HG03108 (cell line): Measurements from ENCODE around the gene CD248.

ENCODE experiments used
- ATAC-seq: cut with Tn5 transposase; IDR thresholded peaks from one replicate; pipeline ENCODE4 v1.9.1; 2021; ENCODE audit warnings: moderate library complexity; ENCODE audit not compliant: unreplicated experiment

The CD248 gene

DNA sequence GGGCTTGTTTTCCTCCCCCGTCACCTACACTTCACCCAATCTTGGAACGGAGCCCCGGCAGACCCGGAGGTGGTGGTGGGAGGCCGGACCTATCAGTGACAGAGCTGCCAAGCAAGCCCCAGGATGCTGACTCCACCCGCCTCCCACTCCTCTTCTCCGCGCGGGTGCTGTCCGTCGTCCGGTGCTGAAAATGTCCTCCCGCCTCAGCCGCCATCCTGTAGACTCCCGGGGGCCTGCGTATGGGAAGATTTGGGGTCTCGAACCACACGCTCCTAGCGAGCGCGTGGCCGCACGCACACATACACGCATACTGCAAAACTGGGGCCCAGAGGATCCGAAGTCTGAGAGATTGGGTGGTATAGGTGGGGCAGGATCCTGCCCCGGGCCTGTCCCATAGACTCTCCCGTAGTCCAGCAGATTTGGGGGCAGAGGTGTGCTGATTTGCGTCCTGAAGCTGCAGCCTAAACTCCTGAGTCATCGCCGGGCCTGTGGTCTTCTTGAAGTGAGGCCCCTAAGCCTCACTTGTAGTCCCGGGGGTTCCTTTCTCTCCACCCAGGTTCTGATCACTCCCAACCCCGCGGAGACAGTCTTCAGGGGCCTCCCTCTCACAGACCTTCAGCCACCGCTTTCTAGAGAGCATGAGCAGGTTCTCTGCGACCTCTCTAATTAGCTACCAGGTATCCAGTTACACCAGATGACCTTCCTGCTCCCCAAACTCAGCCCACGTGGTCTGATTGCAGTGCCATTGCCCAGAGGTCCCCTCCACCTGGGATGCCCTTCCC is 27.1 kb downstream of the CD248 start:
- ATAC-seq: peak; percentile 25

DNA sequence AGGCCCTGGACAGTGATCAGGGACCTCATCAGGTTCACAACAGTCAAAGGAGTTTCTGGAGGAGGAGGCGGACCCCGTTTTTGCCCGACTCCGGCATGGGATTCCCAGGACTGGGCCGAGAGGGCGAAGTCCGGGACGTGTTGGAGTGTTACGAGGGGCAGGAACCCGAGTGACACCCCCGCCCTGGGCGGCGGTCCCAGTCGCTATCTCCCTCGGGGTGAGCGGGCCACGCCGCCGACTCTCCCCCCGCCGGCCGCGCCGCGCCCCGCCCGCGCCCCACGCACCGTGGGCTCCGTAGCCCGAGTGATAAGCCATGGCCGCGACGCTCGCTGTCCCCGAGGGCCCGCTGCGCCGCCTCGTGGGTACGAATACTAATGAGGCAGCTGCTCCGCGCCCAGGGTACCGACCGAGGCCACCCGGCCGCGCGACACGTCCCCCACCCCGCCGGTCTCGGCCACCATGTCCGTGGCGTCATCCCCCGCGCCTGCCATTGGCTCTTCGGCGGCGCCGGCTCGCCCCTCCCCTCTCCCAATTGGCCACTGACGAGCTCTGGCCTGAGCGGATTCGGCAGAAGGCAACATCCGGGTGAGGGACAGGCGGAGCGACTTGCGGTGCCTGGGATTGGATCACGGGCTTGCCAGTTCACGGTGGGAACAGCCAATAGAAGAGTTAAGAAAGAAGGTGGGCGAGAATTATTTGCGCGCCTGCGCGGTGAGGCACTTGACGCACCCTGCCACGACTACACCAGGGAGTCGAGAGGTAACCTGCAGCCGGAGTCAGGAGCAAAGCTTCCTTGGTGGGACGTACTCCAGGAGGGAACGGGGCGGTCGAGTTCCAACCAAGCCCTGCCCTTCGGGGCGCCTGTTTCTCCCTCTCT is 27.9 kb downstream of the CD248 start, which contains the start of gene YIF1A:
Gene YIF1A (minus strand): TSS at position 473 of the 877 bp plus-strand sequence. CDS start 158 bp downstream, at position 315.
- peak; percentile 91 for ATAC-seq

DNA sequence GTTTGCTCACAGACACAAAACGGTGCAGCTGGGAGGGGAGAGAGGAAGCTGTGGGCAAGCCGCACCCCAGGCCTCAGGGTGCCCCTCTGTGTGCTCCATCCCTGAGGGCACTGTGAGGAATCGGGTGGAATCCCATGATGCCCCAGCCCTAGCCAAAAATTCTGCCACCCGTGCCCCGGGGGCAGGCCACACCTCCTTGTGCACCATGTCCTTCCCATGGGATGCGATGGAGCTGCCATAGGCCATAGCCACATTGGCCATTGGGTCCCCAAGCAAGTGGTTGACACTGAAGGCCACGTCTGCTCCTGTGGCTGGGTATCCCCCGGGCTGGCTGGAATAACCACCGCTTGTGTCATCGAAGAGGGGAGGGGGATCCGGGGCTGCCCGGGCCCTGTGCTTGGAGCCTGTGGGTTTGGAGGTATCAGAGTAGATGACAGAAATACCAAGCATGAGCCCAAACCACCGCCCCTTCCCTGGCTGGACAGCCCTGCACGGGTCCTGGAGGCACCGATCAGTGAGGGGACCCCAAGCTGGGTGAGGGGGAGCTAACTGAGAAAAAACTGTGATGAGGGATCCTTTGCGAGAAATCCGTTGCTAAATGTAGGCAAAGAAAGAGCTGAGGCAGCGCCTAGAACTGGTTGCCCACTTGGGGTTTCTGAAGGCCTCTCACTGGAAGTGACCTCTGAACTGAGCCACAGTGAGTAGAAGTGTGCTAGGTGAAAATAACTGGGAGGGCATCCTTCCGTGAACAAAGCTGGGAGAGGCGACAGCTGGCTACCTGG is 28.8 kb downstream of the CD248 start:
- ATAC-seq: no peak

DNA sequence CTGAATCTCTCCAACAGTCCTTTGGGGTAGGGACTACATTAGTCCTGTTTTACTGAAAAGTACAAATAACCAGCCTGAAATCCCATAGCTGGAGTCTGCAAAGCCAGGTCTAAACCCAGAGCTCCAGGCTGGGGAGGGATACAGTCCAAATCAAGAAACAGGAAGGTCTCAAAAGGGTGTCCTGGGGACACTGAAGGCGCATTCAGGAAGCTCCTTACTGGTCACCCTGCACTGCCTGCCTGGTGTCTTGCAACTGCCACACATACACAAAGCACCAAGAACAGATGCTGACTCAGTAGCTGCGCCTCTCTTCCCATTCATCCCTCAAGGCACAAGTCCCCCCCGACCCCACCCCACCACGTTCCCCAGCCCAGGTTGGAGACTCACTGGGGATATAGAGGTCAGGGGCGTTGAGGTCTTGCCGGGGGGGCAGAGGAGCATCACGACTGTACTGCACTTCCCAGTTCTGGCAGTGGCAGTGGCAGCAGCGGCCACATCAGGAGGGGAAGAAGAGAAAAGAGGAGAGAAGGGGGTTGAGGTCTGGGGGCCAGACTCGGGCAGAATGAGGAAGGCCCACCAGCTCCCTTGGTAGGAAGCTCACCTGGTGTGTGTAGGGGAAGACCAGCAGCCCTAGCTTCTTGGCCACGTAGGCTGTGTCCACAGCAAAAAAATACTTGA is 29.5 kb downstream of the CD248 start:
- no peak for ATAC-seq

DNA sequence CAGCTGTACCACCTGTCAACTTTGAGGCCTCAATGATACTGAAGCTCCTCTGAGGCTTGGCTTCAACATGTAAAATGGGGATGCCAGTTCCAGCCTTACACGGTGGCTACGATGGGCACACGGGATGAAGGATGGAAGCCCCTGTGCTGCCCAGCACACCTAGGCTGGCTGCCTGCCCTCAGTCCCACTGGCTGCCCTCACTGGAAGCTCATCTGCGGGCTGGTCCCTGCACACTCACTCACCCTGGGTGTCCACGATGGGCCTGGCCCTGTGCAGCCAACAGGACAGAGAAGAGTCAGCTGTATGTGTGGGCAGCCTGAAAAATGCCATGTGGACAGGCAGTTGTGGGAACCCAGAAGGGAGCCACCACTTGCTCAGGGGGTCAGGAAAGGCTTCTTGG is 30.1 kb downstream of the CD248 start:
- ATAC-seq: no peak

DNA sequence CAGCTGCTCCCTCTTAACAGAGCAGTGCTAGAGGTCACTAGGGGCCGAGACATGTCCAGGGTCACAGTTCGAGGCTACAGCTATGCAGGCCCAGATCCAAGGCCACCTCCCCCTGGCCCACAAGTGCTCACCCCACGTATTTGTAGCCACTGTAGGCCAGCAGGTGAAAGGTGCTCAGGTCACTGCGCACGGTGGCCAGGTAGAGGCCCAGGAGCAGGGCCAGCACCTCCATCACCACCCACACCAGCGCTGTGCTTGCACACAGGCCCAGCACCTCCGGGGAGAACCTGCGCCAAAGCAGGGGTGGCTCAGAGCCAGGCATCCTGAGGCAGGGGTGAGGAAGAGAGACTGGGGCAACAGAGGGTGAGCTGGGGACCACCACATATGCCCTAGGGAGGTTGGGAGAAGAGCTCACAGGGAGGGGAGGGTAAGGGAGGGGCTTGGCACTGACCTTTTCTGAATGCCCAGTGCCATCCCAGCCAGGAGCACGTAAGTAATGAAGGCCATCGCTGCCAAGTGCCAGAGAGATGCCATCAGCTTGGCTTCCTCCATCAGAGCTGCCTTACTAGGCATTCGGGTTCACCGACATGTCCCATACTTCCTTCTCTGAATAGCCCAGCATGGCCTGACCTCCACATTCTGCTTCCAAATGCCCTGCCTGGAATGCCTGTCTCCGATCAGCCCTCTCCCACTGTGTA is 31.4 kb downstream of the CD248 start:
- no peak for ATAC-seq

DNA sequence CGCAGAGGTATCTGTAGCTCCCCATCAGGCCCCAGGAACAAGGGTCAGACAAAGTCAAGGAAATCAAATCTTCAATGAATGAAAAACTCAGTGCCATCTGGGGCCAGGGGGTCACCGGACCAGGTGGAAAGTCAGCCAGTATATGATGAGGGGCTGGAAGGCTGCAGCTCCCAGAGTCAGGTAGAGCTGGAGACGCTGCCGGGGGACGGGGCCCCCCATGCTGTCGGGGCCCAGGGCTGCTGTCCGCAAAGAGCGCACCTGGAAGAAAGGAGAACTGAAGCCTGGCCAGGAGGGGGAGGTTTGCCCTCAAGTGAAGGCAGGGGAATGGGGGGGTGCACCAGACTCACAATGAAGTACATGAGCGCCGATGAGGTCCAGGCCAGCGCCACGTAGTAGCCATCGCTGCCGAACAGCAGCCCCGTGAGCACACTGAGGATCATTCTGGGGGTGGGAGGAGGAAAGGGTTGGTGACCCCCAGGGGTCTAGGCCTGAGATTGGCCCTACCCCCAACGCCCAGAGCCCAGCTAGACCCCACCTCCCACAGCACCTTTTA is 32.2 kb downstream of the CD248 start:
- ATAC-seq: no peak

DNA sequence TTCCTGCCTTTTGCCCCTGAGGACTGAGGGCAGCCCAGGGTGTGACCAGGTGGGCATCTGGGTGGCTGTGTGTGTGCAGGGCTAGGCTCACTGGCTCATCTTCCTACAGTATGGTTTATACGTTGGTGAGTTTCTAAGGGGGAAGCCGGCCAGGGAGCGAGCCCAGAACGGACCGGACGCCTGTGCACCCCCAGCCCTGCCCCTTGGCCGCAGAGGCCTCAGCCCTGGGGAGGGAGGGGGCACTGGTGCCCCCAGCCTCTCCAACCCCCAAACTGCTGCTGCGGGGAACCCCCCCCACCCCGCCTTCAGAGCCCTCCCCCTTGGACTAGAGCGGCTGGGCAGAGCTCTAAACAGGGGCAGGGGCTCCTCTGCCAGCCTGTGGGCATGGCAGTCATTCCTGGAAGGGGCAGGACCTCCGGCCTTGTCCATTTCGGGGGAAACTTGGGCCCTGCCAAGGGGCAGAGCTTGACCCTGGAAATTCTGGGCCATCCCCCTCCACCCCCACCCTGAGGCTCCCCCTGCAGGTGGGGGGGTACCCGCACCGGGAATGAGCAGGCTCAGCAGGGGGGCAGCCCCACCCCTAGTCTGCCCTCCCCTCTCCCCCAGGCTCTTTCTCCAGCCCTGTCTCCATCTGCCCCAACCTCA is 33.3 kb downstream of the CD248 start:
- ATAC-seq: no peak

DNA sequence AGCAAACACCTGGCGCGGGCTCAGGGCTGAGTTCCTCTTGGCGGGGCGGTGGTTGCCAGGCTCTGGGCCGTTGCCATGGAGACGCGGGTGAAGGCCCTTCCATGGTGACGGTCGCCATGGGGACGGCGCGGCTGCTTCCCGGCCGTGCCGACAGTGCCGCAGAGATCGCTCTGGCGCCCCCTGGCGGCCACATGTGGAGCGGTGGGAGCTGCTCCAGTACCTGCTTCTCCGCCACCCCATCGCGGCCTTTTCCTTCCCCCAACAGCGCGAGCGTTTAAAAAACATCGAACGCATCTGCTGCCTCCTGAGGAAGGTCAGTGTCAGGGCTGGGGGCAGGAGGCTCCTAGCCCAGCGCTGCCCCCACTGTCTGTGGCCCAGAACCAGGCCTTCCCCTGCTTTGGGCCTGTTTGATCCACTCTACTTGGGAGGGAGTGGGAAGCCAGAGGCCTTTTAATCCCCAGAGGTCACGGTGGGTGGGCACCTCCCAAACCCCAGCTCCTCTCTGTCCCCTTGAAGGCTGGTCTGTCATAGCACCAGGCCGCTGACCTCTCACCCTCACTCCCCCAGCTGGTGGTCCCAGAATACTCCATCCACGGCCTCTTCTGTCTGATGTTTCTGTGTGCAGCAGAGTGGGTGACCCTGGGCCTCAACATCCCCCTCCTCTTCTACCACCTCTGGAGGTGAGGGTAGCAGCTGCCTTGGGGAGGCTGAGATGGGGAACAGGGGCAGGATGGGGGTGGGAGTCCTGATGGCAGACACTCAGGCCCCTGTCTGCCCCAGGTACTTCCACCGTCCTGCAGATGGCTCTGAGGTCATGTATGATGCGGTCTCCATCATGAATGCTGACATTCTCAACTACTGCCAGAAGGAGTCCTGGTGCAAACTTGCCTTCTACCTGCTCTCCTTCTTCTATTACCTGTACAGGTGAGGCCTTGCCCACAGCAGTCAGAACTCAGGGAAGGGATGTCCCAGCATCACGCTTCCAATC is 34.1 kb downstream of the CD248 start:
- peak; percentile 64 for ATAC-seq

DNA sequence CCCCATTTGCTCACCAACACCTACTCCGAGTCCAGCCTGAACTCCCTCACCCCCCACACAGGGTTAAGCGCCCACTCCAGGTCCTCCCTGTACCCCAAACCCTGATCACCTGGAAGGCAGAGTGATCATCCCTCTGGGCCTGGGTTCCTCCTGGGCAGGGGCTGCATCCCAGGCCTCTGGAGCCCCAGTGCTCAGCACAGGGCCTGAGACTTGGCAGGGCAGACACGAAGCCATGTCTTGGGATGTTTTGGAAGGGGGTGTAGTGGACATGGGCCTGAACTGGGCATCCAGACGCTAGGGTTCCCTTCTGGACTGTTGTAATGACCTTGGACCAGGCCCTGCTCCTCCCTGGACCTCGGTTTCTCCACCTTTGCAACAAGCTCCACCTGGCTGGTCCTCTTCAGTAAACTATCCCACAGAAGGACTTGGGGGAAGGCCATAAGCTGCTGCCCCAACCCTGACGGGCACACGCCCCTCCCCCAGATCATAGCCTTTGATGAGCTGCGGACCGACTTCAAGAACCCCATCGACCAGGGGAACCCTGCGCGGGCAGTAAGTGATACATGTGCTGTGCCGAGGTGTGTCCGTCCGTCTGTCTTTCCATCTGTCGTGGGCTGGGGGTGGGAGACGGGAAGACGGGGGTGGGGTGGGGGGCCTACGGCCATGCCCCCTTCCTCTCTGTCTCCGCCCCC is 34.9 kb downstream of the CD248 start:
- no peak for ATAC-seq

DNA sequence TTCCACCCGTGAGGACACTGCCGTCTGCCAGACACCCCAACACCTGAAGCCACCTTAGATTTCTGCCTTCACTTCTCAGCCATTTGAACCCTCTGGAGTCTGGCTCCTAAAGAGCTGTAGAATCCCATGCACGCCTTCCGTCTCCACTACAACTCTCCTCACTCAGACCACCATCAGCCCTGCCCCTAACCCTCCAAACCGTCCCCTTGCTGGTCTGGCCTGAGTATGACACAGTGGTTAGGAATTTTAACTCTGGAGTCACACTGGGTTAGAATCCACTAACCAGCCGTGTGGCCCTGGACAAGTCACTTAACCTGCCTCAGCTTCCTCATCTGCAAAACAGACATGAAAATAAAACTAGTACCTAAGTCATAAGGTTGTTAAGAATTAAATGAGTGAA is 35.8 kb downstream of the CD248 start:
- no peak for ATAC-seq

DNA sequence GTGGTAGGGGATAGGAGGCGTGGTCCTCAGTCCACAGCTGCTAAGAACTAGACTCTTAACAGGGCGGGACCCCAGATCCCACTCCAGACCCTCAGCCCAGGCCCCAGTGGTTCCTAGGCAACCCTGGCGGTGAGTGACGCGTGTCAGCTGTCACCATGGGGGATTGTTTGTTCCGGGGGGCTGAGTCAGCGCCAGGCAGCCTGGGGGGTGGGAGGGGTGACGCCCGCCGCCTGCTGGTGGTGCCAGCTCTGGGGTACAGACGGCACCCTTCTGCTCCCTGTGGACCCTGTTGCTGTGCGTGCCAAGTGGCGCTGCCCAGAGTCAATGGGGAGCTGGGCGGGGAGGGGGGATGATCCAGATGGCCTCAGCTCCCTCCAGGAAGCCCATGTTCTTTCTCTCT is 36.4 kb downstream of the CD248 start:
- no peak for ATAC-seq

DNA sequence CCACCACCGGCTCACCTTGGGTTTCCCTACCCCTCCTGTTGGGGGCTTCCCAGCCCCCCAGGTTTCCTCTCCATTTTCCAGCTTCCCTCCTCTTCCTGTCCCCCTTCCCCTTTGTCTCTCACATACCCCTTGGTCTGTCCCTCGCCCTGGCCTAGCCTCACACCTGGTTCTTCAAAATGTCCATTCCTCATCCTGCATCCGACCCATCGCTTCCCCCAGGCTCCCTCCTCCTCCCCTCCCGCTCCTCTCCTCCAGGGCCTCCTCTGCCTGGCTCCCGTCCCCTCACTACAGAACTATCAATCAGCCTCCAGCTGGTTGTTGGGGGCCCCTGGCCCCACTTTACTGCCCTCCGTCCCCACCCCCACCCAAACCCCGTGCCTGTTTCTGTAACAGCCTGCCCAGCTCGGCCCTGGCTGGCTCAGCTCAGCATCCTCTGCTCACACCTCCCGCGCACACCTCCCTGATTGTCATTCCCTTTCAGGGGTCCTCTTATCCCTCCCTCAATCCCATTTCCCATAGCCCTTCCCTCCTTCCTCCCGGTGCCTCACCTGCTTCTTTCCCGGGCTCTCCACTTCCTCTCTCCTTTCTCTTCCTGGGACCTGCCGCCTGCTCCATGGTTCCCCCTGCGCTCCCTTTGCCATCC is 37.6 kb downstream of the CD248 start:
- ATAC-seq: no peak

DNA sequence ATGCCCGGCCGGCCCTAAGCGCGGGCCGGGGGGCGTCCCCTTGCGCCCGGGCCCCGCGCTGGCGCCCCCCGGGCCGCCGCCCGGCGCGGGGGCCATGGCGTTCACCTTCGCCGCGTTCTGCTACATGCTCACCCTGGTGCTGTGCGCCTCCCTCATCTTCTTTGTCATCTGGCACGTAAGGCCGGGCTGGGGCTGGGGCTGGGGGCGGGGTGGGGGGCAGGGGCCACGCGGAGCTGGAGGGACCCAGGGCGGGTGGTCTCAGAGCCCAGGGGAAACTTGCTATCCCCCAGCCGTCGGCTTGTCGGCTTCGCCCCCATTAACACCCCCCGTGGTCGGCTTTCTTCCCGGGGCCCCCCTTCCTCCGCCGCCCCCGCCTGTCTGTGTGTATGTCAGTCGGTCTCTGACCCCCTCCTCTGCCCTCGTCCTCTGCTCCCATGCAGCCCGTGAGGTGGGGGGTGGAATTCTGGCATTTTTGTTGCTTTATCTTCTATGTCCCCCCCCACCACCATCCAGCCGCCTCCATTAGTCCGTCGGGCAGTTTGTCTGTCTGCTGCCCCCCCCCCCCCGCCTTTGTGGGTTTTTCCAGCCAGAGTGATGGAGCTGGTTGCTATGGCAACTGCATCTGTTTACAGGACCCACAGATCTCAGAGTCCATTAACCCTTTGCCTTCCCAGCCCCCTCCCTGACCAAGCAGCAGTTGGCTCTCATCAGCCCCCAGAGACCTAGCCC is 38.3 kb downstream of the CD248 start:
- ATAC-seq: no peak

DNA sequence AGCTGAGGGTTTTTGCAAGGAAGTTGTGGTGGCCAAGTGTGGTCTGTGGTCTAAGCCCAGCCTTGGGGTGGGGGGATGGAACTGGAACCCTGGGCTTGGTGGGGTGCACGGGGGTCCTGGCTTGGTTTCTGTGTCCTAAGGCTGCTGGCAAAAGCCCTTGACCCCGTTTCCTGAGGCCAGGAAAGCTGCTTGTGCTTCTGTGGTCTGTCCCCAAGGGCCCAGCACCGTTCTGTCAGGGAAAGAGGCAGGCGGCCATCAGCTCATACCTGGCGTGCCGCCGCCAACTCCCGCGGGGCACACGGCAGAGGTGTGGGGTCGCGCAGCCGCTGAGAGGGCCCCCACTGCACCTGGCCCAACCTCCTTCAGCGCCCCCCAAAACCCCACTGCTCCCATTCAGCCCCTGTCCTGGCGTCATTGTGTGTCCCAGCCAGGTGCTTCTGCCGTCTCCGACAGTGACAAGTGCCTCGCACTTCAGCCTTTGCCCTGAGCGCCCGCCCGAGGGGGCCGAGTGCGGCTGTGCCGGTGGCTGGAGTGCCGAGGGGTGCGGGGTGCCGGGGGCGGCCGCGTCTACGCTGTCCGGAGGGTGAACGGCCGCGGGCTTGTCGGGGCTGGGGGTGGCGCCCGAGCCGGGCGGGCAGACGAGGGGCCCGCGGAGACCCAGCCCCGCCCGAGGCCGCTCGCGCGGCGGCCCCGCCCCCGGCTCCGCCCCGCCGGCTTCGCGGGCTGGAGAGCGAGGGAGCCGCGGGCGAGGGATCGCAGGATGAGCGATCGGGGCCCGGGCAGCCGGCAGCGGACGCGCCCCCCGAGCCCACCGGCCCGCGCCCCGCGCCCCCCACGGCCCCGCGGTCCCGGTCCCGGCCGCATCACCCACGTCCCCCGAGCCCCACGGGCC is 39.1 kb downstream of the CD248 start, which contains the start of gene CNIH2:
Gene CNIH2 (plus strand): TSS at position 705 of the 892 bp plus-strand sequence. CDS start 282 bp downstream, outside the sequence.
- ATAC-seq: no peak
